Peyer's patch (tissue), 4 donors: ENCODE results near the gene NID1.

Source experiments
- POLR2A ChIP-seq, 2 donors: fragments of 450-650 bp; IDR thresholded peaks; one replicate each; pipeline ENCODE4 v1.5.1; 2017; ENCODE audit warnings: antibody characterized with exemption in 2 of 2, mild to moderate bottlenecking in 2 of 2, moderate library complexity in 2 of 2
- TF ChIP-seq, protein P1 (sequence below), 6 experiments: fragments of 450-650 bp in 4 of 6; fragments of 200-600 bp in 2 of 6; sonication (generic) in 1 of 6; IDR thresholded peaks; one replicate each; pipeline ENCODE4 v1.5.1; 2017 to 2019; ENCODE audit warnings: antibody characterized with exemption in 6 of 6, mild to moderate bottlenecking in 3 of 6, moderate library complexity in 1 of 6

DNA sequence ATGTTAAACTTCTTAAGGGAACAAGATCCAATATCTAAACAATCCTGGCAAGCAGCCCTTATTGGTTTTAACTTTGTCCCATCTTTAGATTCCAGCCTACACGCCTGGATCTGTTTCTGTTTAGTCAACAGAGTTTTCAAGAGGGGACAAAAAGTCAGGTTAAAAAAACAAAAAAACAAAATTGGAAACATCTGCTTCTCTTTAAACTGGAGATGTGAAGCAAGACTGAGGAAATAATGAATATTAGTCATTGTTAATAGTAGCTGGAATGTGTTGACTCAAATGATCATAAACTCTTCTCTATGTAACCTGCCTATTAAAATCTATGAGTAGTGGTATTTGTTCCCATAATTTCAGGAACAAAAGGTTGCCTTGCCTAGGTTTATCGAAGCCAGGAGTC, 55.0 kb downstream of the NID1 start:
- TF ChIP-seq POLR2A (IDR thresholded peaks at IDR 0.05): no peak
- TF ChIP-seq, protein P1, sequence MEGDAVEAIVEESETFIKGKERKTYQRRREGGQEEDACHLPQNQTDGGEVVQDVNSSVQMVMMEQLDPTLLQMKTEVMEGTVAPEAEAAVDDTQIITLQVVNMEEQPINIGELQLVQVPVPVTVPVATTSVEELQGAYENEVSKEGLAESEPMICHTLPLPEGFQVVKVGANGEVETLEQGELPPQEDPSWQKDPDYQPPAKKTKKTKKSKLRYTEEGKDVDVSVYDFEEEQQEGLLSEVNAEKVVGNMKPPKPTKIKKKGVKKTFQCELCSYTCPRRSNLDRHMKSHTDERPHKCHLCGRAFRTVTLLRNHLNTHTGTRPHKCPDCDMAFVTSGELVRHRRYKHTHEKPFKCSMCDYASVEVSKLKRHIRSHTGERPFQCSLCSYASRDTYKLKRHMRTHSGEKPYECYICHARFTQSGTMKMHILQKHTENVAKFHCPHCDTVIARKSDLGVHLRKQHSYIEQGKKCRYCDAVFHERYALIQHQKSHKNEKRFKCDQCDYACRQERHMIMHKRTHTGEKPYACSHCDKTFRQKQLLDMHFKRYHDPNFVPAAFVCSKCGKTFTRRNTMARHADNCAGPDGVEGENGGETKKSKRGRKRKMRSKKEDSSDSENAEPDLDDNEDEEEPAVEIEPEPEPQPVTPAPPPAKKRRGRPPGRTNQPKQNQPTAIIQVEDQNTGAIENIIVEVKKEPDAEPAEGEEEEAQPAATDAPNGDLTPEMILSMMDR (IDR thresholded peaks at IDR 0.05): no peak
